HCT116 (cell line): ENCODE results near the gene SLC26A3. TPM values are rescaled to one million over a fixed set of nuclear protein-coding genes. Genes with fewer than 3 reads are reported as not detected.

Source experiments
- ATAC-seq: fragments of 200-7000 bp; cut with Tn5 transposase; 2 replicates; pipeline ENCODE4 v1.9.1; 2020; ENCODE audit warnings: mild to moderate bottlenecking, moderate library complexity
- BruUV-seq: library from RNA; stranded (reverse); fragments of 400-500 nt; replicated peaks from 2 replicates; lab custom pipeline; 2021; lab: Mats Ljungman, UMichigan
- CTCF ChIA-PET: fragments of 300-600 bp; sonication (Branson Sonifier 250); formaldehyde crosslinking; loops from one replicate; lab custom pipeline; 2021; ENCODE audit warnings: antibody characterized with exemption; lab: Charles Lee
- POLR2A ChIA-PET: fragments of 300-600, 350-600 bp; sonication (Branson Sonifier 250); formaldehyde crosslinking; loops from one replicate; lab custom pipeline; 2021; ENCODE audit warnings: antibody characterized with exemption; lab: Charles Lee
- RAD21 ChIA-PET, 2 experiments: fragments of 300-600 bp; sonication (Branson Sonifier 250); formaldehyde crosslinking; loops; one replicate each; lab custom pipeline; 2023; ENCODE audit warnings: low total read pairs in 2 of 2; ENCODE audit not compliant: uncharacterized antibody in 2 of 2, unreplicated experiment in 2 of 2, low non-redundant PET in 1 of 2; lab: Charles Lee
- DNase-seq: peaks from one replicate; pipeline ENCODE4 v3.0.0-alpha.2; 2010; ENCODE audit warnings: low read depth, low spot score
- H2AFZ ChIP-seq: fragments of 200-600 bp; shearing (Covaris generic), sonication (generic); 2 replicates; pipeline ENCODE4 v1.6.1; 2017; ENCODE audit warnings: low read depth, mixed run types, mixed read lengths, antibody characterized with exemption, low read length; ENCODE audit not compliant: poor library complexity, severe bottlenecking
- H3K27ac ChIP-seq: 2 replicates; pipeline ENCODE4 v1.5.1; 2012; ENCODE audit warnings: low read depth, low read length
- H3K27me3 ChIP-seq: fragments of 200-600 bp; sonication (generic); 2 replicates; pipeline ENCODE4 v1.6.1; 2016; ENCODE audit warnings: mixed run types, low read length, mixed read lengths; ENCODE audit not compliant: insufficient read depth
- H3K36me3 ChIP-seq, 2 experiments: fragments of 200-500 bp in 1 of 2; fragments of 200-600 bp in 1 of 2; sonication (Bioruptor generic) in 1 of 2; sonication (generic) in 1 of 2; 2 replicates each; pipeline versions ENCODE4 v1.5.1 to v1.6.1; 2014 to 2016; ENCODE audit warnings: low read length in 2 of 2, inconsistent platforms in 1 of 2, mixed read lengths in 1 of 2, mixed run types in 1 of 2; ENCODE audit not compliant: insufficient read depth in 2 of 2, control insufficient read depth in 1 of 2
- H3K4me1 ChIP-seq, 2 experiments: fragments of 200-600 bp in 1 of 2; sonication (generic) in 1 of 2; 2 replicates each; pipeline versions ENCODE4 v1.5.1 to v1.6.1; 2012 to 2017; ENCODE audit warnings: low read length in 2 of 2, inconsistent platforms in 1 of 2, mild to moderate bottlenecking in 1 of 2, mixed read lengths in 1 of 2, mixed run types in 1 of 2, moderate library complexity in 1 of 2; ENCODE audit not compliant: insufficient read depth in 2 of 2, control insufficient read depth in 1 of 2
- H3K4me2 ChIP-seq: fragments of 200-600 bp; sonication (generic); 2 replicates; pipeline ENCODE4 v1.6.1; 2017; ENCODE audit warnings: mixed run types, low read length, mixed read lengths
- H3K4me3 ChIP-seq, 2 experiments: fragments of 200-600 bp in 1 of 2; sonication (generic) in 1 of 2; replicated peaks in 1 of 2; 2 replicates each; pipeline ENCODE4 v1.5.1; 2011 to 2016; ENCODE audit warnings: low read length in 2 of 2, control low read depth in 1 of 2, low read depth in 1 of 2, mild to moderate bottlenecking in 1 of 2, mixed read lengths in 1 of 2, mixed run types in 1 of 2
- H3K79me2 ChIP-seq: fragments of 200-600 bp; sonication (generic); 2 replicates; pipeline ENCODE4 v1.6.1; 2017; ENCODE audit warnings: mild to moderate bottlenecking, mixed run types, low read length, moderate library complexity, mixed read lengths; ENCODE audit not compliant: insufficient read depth
- H3K9ac ChIP-seq: fragments of 200-600 bp; sonication (generic); 2 replicates; pipeline ENCODE4 v1.6.1; 2016; ENCODE audit warnings: low read length, mixed read lengths
- H3K9me2 ChIP-seq: fragments of 200-600 bp; sonication (generic), shearing (Covaris generic); 2 replicates; pipeline ENCODE4 v1.6.1; 2017; ENCODE audit warnings: mixed run types, mild to moderate bottlenecking, moderate library complexity; ENCODE audit not compliant: insufficient read depth
- H3K9me3 ChIP-seq, 2 experiments: fragments of 200-500 bp in 1 of 2; fragments of 200-600 bp in 1 of 2; sonication (Bioruptor generic) in 1 of 2; sonication (generic) in 1 of 2; 2 replicates each; pipeline ENCODE4 v1.6.1; 2014 to 2017; ENCODE audit warnings: low read length in 2 of 2, mixed read lengths in 2 of 2, inconsistent platforms in 1 of 2, low read depth in 1 of 2, mild to moderate bottlenecking in 1 of 2, mixed run types in 1 of 2, moderate library complexity in 1 of 2; ENCODE audit not compliant: control insufficient read depth in 1 of 2, insufficient read depth in 1 of 2
- H4K20me1 ChIP-seq: fragments of 200-600 bp; sonication (generic), shearing (Covaris generic); 2 replicates; pipeline ENCODE4 v1.6.1; 2017; ENCODE audit warnings: mixed run types, mild to moderate bottlenecking, moderate library complexity; ENCODE audit not compliant: insufficient read depth
- CEBPB ChIP-seq: IDR thresholded peaks from 2 replicates; pipeline ENCODE4 v1.6.1; 2012; ENCODE audit warnings: low read depth
- FOSL1 ChIP-seq: IDR thresholded peaks from 2 replicates; pipeline ENCODE4 v1.6.1; 2012; ENCODE audit warnings: low read depth
- POLR2AphosphoS5 ChIP-seq: IDR thresholded peaks from 2 replicates; pipeline ENCODE4 v1.6.1; 2011; ENCODE audit warnings: mild to moderate bottlenecking, low read depth, low read length, moderate library complexity
- RAD21 ChIP-seq: IDR thresholded peaks from 2 replicates; pipeline ENCODE4 v1.6.1; 2012; ENCODE audit warnings: low read depth, mild to moderate bottlenecking
- ZBTB33 ChIP-seq: IDR thresholded peaks from 2 replicates; pipeline ENCODE4 v1.6.1; 2011; ENCODE audit warnings: mild to moderate bottlenecking, low read length, moderate library complexity; ENCODE audit not compliant: insufficient replicate concordance; ENCODE audit errors: extremely low read depth
- ZFX ChIP-seq: fragments of 450-650 bp; IDR thresholded peaks from 2 replicates; pipeline ENCODE4 v1.6.1; 2017
- intact Hi-C: fragments of 100-400 bp; cut with micrococcal nuclease; formaldehyde crosslinking; loops from 2 replicates; pipeline ENCODE4 v1.10.0; 2022
- total RNA-seq: library from RNA; stranded (reverse); gene quantifications from one replicate; pipeline ENCODE4 v1.2.1, GENCODE V29; 2021; ENCODE audit not compliant: unreplicated experiment

SLC26A3 gene
- total RNA-seq, 1 experiment from 2014 or later = 0.54 TPM

GRCh38 chr7:107728276-107728675 is 74.7 kb downstream of the SLC26A3 start:
- ATAC-seq (no peak), DNase-seq (no peak)
- Histone ChIP-seq H2AFZ (no peak overlapping the region), H3K36me3 (no peaks in the 10 kb centered on the region), H3K79me2 (no peaks in the 10 kb centered on the region), H3K4me2 (no peak overlapping the region), H4K20me1 (no peaks in the 10 kb centered on the region), H3K27me3 (peaks cover 8% of the 10 kb centered on the region; the same call in 1 of the 2 replicates), H3K9me3 (no peaks in the 10 kb centered on the region), H3K4me1 (no peaks in the 10 kb centered on the region), H3K9me2 (no peaks in the 10 kb centered on the region), H3K9ac (no peak overlapping the region), H3K4me3 (no peak overlapping the region), H3K27ac (no peak overlapping the region)
- CTCF ChIA-PET = interaction anchor here (1.4 to 3.3 kb wide), 4 partner anchors 15 to 265 kb away, joined by 3 to 15 read pairs (median 6); partner anchors contain the start of gene CBLL1
- intact Hi-C loops = loop anchor here (5.0 to 10.0 kb wide), 4 partner anchors 143 to 933 kb away; partner anchors contain the start of gene BCAP29
- POLR2A ChIA-PET = interaction anchor here (1.4 kb wide), 1 partner anchor 15 kb away, joined by 3 read pairs; no protein-coding TSS in a partner anchor
- RAD21 ChIA-PET = no interaction called here
- TF ChIP-seq POLR2AphosphoS5 (no peak), FOSL1 (no peak), RAD21 (no peak), CEBPB (no peak), ZBTB33 (no peak), ZFX (no peak)
- no TSS peak for BruUV-seq
